Kidney tubule cell (primary cell): ENCODE measurements around the gene OR1K1.
"Not testable (repeated sequence)": the region's sequence is repeated elsewhere in the genome, so short reads cannot be mapped to it uniquely, and the experiment has no call there.

ENCODE experiments used
- DNase-seq: peaks from one replicate; pipeline ENCODE4 v3.0.0-alpha.2; 2018; ENCODE audit warnings: low spot score

Gene OR1K1

DNA sequence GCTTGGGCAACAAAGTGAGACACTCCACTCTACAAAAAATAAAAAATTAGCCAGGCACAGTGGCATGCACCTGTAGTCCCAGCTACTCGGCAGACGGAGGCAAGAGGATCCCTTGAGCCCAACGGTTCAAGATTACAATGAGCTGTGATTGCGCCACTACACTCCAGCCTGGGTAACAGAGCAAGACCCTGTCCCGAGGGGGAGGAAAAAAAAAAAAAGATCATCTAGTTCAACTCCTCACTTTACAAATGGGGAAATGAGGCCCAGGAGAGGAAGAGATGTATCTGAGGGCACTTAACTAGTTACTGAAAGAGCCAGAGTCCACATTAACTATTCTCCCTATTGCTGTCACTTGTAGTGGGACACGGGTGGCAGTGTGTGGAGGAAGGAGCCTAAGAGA lies 14.6 kb downstream of the OR1K1 start:
- no peak for DNase-seq

DNA sequence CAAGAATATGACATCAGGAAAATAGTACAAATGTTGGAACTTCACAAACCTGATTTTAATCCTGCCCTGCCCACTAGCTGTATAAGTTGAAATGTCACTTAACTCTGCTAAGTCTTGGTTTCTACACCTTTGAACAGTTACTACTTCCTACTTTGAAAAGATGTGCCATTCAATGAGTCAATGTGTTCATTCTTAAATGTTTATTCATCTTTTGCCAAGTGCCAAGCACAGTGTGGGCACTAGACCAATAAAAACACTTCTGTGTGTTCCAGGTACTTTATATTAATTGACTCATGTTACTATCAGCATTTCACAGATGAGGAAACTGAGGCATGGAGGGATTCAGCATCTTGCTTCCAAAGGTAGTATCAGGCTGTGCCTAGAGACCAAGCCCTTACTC lies 15.6 kb downstream of the OR1K1 start:
- peak; percentile 32 for DNase-seq

DNA sequence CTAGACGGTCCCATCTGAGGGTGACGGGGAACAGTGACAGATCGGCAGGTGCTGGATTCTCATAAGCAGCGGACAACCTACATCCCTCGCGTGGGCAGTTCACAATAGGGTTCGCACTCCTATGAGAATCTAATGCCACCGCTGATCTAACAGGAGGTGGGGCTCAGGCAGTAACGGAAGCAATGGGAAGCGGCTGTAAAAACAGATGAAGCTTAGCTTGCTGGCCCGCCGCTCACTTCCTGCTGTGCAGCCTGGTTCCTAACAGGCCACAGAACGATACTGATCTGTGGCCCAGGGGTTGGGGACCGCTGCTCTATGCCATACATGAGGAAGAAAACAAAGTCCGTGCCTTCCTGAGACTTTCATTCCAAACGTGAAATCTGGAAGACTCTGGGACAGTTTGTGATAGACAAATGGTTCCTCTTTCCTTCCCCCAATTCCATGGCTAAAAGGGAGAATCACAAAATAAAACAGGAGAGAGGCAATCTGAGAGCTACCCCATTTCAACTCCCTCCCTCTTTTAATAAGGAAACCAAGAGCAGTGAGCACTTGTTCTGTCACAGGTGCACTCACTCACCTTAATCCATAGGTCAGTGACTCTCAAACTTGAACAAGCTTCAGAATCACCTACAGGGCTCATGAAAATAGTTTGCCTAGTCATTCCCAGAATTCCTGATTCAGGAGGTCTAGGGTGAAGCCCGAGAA lies 16.4 kb downstream of the OR1K1 start:
- no peak for DNase-seq

DNA sequence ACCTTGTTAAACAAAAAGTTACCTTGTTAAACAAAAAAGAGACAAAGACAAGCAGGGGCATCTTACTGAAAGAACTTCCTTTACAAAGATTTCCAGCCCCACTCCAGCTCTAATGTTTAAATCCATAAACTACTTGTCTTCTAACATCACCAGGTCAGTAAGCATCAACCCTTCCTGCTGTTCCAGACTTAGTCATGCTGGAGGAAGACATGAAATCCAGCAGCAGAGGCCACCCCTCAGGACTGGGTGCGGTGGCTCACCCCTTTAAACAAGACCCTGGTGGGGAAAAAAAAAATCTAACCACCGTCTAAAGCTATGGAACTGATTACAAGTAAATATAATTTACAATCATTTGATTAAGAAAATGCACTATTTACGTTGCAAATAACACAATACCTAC lies 19.4 kb downstream of the OR1K1 start:
- no peak for DNase-seq

DNA sequence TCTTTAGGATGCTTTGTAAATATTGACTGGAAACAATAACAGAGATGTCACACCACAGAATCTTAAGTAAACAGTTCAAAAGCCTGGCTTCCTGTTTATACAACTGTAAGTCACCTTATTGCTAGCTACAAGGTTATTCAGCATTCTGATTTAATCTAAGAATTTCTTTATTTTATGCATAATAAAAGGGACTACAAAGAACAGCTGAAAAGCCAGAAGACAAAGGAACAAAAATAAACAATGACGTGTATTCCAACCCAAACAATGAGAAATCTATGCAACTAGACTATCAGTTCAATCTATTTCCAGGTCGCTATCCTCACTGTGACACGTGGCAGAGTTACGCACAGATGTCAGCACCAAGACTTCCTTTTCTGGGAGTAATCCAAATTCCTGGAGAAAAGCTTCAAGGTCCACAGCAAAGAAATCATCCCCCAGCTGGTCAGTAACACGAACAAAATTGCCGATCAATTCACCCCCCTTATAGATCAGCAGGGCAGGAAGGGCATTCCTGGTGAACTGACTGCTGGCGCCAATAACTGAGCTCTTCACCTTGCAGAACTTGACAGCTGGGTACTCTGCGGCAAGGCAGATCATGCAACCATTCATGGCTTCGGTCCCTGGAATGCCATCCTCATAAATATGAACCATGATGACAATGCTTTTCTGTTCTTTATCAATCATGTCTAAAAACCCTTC lies 20.0 kb downstream of the OR1K1 start:
- DNase-seq = no peak

DNA sequence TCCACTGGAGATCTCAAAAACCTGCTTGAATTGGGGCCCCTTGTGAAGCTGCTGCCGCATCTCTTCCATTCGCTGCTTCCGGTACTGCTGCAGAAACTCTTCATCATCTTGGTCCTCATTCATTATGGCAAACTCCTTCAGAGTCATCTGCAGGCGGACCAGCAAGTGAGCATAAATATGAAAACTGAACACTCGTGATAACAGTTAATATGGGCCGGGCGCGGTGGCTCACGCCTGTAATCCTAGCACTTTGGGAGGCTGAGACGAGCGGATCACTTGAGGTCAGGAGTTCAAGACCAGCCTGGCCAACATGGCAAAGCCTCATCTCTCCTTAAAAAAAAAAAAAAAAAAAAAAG lies 20.5 kb downstream of the OR1K1 start:
- DNase-seq = no peak

DNA sequence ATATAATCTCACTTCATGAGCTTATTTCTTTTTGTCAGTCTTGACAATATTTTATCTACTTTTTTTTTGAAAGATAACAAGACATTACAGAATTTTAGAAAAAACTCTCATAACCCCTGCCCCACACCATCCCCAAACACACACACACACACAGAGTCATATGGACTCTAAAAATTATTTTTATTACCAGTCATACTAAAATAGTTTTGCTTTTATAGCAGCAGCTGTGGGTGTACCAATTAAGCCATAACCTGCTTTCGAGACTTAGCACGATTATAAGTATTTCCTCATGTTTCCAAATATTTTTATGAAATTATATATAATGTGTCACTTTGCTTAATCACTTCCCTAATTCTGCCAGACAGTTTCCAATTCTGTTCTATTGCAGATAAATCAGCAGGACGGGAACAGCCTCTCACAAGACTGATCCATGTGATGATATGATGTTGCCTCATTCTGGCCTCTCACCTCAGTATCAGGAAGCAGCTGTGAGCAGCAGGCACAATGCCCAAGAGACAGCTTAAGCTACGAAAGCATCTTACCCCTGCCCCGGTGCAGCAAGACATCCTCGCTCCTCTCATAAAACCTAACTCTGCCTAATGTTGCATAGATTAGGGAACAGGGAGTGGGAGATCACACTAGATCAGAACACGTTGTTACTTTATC lies 21.5 kb downstream of the OR1K1 start:
- DNase-seq = no peak

DNA sequence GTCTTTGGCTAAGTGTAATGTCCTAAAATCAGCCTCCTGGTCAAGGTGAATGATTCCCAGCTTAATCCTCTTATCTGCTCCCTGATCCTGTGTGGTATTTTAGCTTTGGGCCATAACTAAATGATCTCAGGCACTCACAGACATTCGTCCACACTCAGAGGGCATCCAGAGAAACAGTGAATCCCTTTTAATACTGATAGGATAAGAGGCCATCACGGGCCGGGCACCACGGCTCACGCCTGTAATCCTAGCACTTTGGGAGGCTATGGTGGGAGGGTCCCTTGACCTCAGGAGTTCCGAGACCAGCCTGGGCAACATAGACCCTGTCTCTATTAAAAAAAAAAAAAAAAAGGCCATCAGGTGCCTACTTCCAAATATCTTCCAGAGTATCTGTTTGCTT lies 22.1 kb downstream of the OR1K1 start:
- no peak for DNase-seq

DNA sequence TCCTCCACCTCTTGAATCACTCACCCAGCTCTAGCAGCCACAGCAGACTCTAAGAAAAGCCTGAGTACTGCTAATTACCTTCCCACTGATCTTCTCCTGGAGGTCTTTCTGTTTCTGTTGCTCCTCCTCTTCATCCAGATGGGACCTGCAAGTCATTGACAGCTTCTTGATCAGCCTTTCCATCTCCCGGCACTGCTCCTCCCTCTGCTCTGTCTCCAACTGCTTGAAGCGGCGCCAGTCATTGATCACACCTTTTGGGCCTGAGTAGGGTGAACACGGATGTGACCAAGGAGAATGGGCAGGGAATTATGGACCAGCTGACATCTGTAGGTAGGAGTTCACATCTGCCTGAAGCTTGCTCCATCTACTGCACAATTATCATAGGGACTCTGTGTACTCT lies 23.0 kb downstream of the OR1K1 start:
- no peak for DNase-seq

DNA sequence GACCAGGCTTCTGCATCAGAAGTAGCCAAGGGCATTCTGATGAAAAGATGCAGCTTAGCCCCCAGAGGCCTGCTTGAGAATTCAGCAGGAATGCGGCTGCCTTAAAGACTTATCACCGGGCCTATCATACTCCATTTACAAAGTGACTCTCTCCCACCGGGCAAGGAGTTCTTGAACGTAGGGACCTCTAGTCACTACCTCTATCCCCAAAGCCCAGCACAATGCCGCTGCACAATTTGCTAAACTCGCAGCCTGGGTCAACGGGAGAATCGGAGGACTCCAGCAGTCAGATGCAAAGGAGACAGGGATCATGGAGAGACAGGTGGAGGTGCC lies 27.8 kb downstream of the OR1K1 start:
- DNase-seq = peak; percentile 29

DNA sequence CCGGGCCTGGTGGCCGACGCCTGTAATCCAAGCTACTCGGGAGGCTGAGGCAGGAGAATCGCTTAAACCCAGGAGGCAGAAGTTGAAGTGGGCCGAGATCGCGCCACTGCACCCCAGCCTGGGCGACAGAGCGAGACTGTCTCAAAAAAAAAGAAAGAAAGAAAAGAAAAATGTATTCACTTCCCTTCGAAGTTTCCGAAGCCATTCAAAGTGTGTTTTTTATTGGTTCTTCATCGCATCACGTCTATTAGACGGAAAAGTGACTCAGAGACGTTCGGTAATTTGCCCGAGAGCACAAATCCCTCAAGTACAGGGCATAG lies 29.0 kb downstream of the OR1K1 start:
- not testable (repeated sequence) for DNase-seq

DNA sequence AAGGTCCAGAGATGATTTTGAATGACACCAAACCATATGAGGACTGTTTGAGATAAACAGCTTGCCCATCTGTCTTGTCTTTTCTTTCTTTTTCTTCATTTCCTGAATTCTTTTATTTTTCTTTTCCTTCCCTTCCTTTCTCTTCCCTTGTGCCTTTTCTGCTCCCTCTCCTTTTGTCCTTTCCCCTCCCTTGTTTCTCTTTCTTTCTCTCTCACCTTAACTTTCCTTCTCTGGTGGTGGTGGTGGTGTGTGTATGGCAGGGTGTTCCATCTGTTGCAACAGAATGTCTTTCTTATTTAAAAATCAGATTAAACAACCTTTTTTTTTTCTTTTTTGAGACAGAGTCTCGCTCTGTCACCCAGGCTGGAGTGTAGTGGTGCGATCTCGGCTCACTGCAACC lies 32.3 kb downstream of the OR1K1 start:
- DNase-seq = no peak

DNA sequence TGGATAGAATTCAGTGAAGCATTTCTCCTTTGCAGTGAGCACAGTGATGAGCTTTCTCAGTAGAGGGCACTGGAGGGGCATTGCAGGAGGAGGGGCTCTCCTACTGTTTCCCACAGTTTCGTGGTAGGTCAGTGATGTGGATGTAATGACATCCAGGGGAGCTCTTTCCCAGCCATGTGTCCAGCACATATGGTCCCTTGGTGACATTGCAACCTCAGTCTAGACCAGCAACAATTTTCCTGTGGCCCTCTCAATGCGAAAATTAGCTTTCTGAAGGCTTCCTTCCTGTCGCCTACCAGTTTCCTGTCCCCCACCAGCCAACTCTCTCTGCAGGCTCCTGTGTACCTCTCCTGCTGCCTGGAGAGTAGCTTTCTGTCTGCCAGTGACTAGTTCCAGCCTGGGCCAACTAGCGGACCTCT lies 35.4 kb downstream of the OR1K1 start:
- DNase-seq = no peak

DNA sequence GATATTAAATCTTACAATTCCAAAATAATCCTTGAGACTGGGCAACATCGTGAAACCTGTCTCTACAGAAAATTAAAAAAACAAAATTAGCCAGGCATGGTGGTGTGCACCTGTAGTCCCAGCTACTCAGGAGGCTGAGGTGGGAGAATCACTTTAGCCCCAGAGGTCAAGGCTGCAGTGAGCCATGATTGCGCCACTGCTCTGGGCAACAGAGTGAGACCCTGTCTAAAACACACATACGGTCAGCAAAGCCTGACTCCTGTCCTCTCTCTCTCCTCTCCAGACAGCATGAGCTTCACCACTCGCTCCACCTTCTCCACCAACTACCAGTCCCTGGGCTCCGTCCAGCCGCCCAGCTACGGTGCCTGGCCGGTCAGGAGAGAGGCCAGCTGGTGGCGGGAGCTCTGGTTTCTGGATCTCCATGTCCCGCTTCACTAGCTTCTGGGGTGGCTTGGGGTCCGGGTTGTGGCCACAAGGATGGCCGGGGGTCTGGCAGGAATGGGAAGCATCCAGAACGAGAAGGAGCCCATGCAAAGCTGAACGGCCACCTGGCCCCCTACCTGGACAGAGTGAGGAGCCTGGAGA lies 37.4 kb downstream of the OR1K1 start:
- DNase-seq = no peak

DNA sequence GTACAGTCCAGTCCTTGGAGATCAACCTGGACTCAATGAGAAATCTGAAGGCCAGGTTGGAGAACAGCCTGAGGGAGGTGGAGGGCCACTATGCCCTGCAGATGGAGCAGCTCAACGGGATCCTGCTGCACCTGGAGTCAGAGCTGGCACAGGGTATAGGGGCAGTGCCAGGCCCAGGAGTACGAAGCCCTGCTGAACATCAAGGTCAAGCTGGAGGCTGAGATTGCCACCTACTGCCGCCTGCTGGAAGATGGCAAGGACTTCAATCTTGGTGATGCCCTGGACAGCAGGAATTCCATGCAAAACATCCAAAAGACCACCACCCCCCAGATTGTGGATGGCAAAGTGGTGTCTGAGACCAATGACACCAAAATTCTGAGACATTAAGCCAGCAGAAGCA lies 38.5 kb downstream of the OR1K1 start:
- not testable (repeated sequence) for DNase-seq

DNA sequence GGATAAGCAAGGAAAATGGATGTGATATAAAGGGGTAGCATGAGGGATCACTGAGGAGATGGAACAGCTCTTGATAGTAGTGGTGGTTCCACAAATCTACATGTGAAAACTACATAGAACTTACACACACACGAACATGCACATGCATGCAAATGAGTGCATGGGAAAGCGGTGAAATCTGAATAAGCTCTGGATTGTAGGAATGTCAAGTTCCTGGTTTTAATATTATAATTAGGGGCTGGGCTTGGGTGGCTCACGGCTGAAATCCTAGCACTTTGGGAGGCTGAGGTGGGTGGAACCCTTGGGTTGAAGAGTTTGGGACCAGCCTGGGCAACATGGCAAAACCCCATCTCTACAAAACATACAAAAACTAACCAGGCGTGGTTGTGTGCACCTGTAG lies 41.6 kb downstream of the OR1K1 start:
- DNase-seq = no peak

DNA sequence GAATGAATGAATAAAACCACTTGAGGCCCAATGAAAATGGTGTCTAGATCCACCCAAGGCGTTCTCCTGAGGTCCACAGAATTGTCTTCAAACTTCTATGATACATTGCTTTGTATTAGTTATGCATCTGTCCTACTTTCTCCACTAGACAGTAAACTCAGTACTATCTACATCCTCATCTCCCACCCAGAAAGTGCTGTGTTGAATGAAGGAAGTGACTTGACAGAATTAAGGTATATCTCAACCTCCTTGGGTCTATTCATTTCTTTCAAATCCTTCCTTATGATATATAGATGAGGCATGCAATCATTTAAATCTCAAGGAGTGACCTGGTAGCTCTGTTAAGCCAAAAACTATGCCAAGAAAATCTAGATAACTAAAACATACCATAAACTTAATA lies 44.2 kb downstream of the OR1K1 start:
- no peak for DNase-seq

DNA sequence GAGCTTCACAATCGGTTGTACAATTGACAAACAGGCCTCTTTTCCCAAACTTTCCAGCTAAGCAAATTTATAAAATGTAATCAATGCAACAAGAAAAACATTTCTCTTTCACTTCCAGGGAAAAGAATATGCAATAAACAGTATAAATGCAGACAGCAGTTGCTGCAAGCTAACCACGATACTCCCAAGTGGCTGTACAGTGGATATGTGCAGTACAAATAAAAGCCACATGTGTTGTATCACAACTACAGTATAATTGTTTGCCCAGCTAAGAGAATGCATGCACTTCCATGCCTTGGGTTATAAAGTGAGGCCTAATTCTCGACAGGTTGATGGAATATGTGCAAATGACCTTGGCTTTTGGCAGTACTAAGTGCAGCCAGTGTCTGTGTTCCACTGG lies 45.2 kb downstream of the OR1K1 start:
- DNase-seq = no peak

DNA sequence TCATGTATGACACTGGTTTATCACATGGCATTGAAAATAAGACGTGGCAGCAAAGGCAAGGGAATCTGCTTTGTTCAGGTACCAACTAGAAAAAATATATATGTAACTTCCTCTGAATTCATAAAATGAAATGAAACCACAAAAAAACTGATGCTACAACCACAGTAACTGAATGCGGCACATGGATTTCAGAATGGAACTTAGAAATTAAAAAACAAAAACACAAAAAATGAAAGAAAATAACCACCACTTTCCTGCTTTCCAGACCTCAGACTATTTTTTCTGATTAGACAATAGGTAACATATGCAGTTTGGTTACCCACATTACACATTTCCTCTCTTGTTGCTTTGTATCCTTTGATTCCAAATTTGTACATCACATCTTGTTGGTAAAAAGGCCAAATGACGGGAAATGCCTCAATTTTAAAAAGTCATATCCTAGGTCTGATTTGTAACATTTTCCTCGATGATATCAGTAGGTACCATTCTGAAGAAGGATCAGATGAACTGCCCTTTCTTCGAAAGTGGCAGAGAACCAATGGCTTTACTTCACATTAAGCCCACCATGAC lies 46.5 kb downstream of the OR1K1 start:
- DNase-seq = no peak

DNA sequence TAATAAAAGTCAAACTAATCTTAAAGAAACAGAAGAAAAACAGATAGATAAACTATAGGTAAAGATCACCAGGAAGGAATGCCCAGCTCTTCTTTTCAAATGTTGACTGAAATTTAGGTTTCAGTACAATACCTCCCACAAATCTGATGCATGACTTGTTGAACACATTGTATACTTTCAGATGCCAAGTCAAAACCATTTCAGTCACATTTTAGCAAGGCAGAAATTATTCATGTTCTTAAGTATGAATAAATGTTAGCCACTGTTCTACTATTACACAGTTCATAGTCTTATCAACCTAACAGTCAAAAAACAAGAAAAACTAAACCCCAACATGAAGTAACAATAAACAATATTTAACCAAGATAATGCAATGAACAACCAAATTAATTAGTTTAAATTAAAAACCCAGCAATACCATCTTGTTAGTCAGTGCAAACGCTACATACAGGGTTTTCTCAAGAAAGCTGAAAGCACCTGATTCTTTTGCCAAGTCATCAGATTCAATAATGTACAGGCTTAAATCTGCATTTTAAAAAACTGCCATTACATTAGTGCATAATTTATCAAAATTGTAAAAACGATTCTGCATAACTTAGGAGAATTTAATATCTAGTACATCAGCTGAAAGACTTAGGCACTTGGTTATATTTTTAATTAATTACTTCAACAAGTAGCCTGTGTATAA lies 48.5 kb downstream of the OR1K1 start:
- no peak for DNase-seq
